Fibroblast of gingiva (primary cell): ENCODE data around the gene XPR1.

Experiments
- DNase-seq: peaks from one replicate; pipeline ENCODE4 v3.0.0-alpha.2; 2011; ENCODE audit warnings: low read depth

Gene XPR1

GRCh38 chr1:180932378-180932777 lies 300.6 kb downstream of the XPR1 start:
- DNase-seq: no peak

DNA sequence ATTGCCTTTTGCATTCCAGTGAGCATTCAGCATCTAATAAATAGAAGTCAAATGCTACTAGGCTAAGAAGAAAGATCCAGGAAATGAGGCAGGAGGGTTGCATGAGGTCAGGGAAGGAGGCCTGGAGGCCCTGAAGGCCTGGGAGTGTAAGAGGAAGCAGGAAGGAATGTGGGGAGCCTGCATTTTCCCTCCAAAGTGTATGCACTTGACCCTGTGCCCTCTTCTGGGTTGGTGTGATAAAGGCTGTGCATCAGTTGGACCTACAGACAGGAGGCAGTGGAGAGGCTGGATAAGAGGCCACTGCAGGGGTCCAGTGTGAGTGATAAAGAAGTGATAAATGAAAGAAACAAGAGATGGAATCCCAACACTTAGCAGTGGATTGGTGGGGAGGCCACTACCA lies 301.3 kb downstream of the XPR1 start:
- no peak for DNase-seq

GRCh38 chr1:180934563-180934962 lies 302.7 kb downstream of the XPR1 start:
- DNase-seq: no peak

GRCh38 chr1:180935326-180936109 lies 303.7 kb downstream of the XPR1 start:
- no peak for DNase-seq

DNA sequence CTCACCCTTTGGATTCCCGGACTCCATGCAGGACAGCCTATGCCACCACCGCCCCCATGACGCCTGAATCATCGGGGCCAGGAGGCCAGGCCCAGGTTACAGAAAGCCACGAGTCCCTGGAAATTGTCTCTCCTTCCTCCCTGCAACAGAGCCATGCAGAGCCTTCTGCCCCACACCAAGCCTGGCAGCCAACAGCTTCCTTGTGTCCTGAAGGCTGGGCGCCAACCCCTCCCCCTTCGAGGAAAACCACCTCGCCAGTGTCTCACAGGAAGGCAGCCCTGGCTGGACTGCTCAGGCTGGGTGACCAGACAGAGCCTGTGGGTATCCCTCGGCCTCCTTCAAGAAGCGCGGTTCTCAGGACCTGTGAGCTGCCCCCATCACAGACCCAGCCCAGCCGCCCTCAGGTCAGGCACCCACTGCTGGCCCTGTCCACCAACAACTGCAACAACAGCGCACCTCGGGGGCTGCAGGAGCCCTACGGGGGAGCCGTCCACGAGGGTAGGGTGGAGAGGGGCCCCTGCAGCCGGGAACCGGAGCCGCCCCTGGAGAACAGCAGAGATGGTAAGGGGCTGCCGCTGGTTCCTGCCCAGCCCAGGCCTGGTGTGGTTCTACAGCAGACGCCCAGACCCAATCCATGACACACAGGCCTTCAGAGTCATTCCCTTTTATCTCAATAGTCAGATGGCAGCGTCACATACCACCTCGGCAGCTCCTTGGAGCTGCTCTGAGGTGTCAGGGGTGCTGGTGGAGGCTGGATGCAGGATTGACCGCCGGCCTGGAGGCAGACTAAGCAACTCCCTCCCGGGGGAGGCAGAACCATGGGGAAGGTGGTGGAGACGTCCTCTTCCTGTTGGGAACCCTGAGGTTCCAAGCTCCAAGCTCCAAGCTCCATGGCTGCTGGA lies 304.5 kb downstream of the XPR1 start:
- DNase-seq: no peak

GRCh38 chr1:180937012-180937372 lies 305.2 kb downstream of the XPR1 start:
- no peak for DNase-seq

- no peak for DNase-seq
These were observed 305.9 kb downstream of the XPR1 start for GRCh38 chr1:180937624-180938225.

DNA sequence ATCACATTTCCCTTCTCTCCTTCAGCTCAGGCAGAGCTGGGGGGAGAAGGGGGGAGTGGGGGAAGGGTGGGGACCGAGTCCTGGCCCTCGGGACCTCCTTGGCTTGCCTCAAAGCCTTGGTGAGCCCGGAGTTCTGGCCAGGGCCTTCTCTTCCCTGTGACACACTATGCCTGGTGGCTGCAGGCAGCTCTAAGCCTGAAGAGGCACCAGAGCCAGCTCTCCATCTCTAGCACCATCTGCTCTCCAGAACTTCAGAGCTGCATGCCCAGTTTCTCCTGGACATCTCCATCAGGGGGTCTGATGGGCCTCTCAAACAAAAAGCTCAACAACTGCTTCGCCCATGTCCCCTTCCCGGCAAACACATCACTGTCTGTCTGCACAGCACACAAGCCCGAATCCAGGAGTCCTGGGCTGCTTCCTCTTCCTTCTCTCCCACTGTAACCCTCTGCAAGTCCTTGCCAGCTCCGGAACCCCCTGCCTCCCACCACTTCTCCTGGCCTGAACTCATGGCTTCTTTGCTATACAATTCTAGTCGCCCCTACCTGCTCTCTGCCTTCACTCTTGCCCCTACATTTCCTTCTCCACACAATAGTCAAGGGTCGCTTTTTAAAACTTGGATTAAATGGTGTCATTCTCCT lies 307.4 kb downstream of the XPR1 start:
- no peak for DNase-seq

GRCh38 chr1:180939711-180940103 lies 307.9 kb downstream of the XPR1 start:
- no peak for DNase-seq
